Gastrocnemius medialis (tissue), 4 donors: ENCODE measurements around the gene ARHGAP33.

Source experiments
- CTCF ChIP-seq, 5 experiments: fragments of 450-650 bp in 3 of 5; fragments of 200-600 bp in 2 of 5; sonication (generic) in 2 of 5; IDR thresholded peaks in 4 of 5; conservative IDR thresholded peaks in 1 of 5; 1 replicate in 4 of 5; 2 replicates in 1 of 5; pipeline ENCODE4 v1.5.1; 2016 to 2019; ENCODE audit warnings: antibody characterized with exemption in 5 of 5, mild to moderate bottlenecking in 3 of 5, moderate library complexity in 3 of 5
- POLR2A ChIP-seq, 2 donors: fragments of 450-650 bp; IDR thresholded peaks; one replicate each; pipeline ENCODE4 v1.6.1; 2017; ENCODE audit warnings: antibody characterized with exemption in 2 of 2, mild to moderate bottlenecking in 2 of 2, moderate library complexity in 2 of 2

GRCh38 chr19:35822579-35822978 lies 47.2 kb downstream of the ARHGAP33 start:
- no peak for TF ChIP-seq POLR2A (IDR thresholded peaks at IDR 0.05)
- TF ChIP-seq CTCF (IDR thresholded peaks at IDR 0.05 in 4 of 5, conservative IDR thresholded peaks at IDR 0.05 in 1 of 5), result no peak
